HG03521 (cell line): ENCODE results near the gene SIGLEC7.

Experiments
- ATAC-seq: cut with Tn5 transposase; IDR thresholded peaks from one replicate; pipeline ENCODE4 v1.9.1; 2021; ENCODE audit warnings: mild to moderate bottlenecking, moderate library complexity; ENCODE audit not compliant: unreplicated experiment

SIGLEC7 gene

GRCh38 chr19:51116736-51117286 lies 25.3 kb upstream of the SIGLEC7 start:
- no peak for ATAC-seq

- ATAC-seq: no peak
These were observed 23.0 kb upstream of the SIGLEC7 start for GRCh38 chr19:51119101-51119500.

GRCh38 chr19:51119611-51120010 lies 22.5 kb upstream of the SIGLEC7 start:
- ATAC-seq: no peak

DNA sequence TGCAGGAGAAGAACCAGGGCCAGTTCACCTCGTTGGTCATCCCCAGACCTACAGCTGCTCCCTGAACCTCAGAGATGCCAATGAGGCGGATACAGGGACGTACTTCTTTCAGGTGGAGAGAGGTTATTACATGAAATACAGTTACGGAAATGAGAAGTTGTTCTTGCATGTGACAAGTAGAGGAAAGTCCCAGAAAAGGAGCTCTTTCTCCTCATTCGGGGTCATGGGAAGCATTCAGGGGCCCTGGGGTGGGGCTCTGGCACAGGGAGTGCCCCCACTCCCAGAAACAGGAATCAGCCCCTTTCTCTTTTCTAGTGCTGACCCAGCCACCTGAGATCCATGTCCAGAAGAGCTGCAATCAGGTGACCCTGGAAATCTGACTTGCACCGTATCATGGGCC lies 21.9 kb upstream of the SIGLEC7 start:
- ATAC-seq: no peak

DNA sequence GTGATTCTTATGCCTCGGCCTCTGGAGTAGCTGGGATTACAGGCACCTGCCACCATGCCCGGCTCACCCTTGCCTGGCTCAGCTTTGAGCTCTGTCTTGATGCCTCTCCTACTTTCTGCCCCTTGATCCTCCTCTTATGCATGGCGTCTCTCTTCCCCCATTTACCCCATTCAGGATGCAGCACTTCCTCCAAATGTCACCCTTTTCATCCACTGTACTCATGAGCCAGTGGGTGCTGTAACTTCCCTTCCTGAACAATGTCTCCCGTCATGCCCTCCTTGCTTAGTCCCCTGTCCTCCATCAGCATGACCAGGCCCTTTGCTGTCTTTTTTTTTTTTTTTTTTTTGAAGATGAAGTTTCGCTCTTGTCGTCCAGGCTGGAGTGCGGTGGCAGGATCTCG lies 20.8 kb upstream of the SIGLEC7 start:
- no peak for ATAC-seq

DNA sequence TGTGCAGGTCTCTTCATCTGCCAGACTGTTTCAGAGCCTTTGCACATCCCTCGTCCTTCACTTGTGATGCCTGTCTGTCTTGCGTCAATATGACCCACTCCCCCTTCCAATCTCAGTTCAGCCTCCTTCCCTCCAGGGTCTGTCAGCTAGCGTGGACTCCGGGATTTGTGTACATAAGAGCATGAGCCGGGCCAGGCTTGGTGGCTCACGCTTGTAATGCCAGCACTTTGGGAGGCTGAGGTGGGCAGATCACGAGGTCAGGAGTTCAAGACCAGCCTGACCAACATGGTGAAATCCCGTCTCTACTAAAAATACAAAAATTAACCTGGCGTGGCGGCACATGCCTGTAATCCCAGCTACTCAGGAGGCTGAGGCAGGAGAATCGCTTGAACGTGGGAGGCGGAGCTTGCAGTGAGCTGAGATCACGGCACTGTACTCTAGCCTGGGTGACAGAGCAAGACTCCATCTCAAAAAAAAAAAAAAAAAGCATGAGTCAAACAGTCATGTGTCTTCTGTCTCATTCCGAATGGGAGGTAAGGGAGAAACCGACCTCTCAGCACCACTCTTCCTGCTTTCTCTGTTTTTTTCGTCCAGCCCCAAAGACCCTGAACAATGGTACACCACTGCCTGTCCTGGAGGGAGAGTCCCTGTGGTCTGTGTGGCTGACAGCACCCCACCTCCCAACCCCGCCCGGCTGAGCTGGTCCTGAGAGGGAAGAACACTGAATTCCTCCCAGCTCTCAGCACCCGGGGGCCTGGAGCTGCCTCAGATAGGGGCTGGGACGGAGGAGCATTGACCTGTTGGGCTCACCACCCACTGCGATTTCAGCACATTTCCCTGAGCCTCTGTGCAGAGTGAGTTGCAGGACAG lies 19.8 kb upstream of the SIGLEC7 start:
- ATAC-seq: no peak

GRCh38 chr19:51123381-51123800 lies 18.7 kb upstream of the SIGLEC7 start:
- no peak for ATAC-seq

GRCh38 chr19:51123802-51124201 lies 18.3 kb upstream of the SIGLEC7 start:
- no peak for ATAC-seq

GRCh38 chr19:51124216-51124615 lies 17.9 kb upstream of the SIGLEC7 start:
- no peak for ATAC-seq

DNA sequence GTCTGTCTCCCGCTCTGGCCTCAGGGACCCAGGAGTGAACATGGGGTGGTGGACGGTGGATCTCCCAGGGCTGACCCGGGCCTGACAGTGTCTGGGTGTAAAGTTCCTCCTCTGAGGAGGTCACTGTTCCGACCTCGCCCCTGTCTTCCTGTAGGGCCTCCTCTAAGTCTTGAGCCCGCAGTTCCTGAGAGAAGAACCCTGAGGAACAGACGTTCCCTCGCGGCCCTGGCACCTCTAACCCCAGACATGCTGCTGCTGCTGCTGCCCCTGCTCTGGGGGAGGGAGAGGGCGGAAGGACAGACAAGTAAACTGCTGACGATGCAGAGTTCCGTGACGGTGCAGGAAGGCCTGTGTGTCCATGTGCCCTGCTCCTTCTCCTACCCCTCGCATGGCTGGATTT lies 17.4 kb upstream of the SIGLEC7 start, which contains the start of gene SIGLEC9:
TSS of gene SIGLEC9 (plus strand) at position 178 of the 400 bp plus-strand sequence. CDS start at position 247, 69 bp downstream.
- no peak for ATAC-seq

- ATAC-seq: no peak
These were observed 16.6 kb upstream of the SIGLEC7 start for GRCh38 chr19:51125421-51126075.

DNA sequence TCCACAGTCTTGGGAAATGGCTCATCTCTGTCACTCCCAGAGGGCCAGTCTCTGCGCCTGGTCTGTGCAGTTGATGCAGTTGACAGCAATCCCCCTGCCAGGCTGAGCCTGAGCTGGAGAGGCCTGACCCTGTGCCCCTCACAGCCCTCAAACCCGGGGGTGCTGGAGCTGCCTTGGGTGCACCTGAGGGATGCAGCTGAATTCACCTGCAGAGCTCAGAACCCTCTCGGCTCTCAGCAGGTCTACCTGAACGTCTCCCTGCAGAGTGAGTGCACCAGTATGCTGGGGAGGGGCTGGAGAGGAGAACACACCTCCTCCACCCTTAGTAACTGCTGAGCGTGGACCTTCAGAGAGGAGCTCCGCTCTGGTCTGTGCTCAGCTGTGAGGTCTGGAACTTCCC lies 15.1 kb upstream of the SIGLEC7 start:
- no peak for ATAC-seq

GRCh38 chr19:51127755-51128154 lies 14.3 kb upstream of the SIGLEC7 start:
- no peak for ATAC-seq

- no peak for ATAC-seq
These were observed 13.9 kb upstream of the SIGLEC7 start for GRCh38 chr19:51128227-51128626.

DNA sequence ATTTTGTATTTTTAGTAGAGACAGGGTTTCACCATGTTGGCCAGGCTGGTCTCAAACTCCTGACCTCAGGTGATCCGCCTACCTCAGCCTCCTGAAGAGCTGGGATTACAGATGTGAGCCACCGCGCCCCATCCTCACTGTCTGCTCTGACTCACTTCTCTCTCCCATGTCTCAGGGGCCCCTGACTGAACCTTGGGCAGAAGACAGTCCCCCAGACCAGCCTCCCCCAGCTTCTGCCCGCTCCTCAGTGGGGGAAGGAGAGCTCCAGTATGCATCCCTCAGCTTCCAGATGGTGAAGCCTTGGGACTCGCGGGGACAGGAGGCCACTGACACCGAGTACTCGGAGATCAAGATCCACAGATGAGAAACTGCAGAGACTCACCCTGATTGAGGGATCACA lies 12.4 kb upstream of the SIGLEC7 start:
- no peak for ATAC-seq

DNA sequence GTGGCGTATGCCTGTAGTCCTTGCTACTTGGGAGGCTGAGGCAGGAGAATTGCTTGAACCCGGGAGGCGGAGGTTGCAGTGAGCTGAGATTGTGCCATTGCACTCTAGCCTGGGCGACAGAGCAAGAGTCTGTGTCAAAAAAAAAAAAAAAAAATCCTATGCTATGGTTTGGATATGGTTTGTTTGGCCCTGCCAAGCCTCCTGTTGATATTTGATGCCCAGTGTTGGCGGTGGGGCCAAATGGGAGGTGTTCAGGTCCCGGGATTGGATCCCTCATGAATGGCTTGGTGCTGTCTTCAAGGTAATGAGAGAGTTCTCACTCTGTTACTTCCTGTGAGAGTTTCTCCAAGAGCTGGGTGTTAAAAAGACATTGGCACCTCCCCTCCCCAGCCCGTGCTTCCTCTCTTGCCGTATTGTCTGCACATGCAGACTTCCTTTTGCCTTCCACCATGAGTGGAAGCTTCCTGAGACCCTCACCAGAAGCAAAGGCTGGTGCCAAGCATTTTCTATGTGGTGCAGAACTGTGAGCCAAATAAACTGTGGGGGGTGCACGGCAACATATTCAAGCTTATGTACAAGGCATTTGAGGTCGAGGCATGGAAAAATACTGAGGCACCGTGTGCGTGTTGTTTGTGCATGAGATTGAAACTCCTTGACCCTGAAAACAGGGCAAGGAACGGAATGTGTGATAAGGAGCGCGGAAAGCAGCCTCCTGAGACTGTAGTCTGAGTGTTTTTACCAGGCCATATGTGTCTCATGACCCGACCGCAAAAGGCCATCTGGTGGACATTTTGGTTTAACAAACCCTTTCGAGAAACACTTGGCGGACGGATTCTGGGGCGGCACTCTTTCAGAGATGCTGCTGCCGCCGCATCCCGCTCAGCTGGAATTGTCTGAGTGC lies 10.1 kb upstream of the SIGLEC7 start:
- ATAC-seq: no peak

GRCh38 chr19:51135004-51135403 lies 7.1 kb upstream of the SIGLEC7 start:
- ATAC-seq: no peak

GRCh38 chr19:51135986-51136762 lies 5.9 kb upstream of the SIGLEC7 start:
- no peak for ATAC-seq

DNA sequence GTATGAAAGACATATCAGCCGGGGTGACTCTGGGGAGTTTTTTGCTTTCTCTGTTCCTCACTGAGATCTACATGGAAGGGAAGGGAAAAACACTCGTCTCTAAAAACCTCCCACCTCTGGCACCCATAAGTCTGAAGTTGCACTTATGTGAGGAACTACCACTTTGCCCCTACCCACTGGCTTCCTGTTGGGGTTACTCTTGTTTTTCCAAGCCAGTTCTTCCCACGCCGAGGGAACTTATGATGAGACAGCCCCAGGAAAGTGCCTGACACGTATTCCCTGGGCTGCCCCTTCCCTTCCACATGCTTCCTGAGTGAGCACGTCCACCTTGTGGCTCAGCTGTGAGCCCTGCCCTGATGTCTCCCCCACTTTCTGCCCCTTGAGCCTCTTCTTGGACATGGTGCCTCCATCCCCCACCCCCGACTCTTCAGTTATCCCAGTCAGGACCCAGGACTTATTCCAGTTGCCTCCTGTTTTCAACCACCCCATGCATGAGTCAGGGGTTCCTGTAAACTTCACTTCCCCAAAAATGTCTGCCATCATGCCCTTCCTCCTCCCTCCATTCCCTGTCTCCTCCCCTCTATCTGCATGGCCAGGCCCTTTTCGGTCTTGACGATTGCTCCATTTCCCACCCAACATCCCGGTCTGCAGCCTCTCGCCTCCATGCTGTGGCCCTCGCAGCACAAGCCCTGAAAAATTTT lies 5.1 kb upstream of the SIGLEC7 start:
- no peak for ATAC-seq
